GM19035 (cell line): Measurements from ENCODE around the gene MAL.

ENCODE experiments used
- ATAC-seq: cut with Tn5 transposase; IDR thresholded peaks from one replicate; pipeline ENCODE4 v1.9.1; 2021; ENCODE audit not compliant: unreplicated experiment

The MAL gene

GRCh38 chr2:94996305-94997100, 29.0 kb upstream of the MAL start:
- no peak for ATAC-seq

- ATAC-seq = no peak
These were observed 27.3 kb upstream of the MAL start for GRCh38 chr2:94997981-94998930.

DNA sequence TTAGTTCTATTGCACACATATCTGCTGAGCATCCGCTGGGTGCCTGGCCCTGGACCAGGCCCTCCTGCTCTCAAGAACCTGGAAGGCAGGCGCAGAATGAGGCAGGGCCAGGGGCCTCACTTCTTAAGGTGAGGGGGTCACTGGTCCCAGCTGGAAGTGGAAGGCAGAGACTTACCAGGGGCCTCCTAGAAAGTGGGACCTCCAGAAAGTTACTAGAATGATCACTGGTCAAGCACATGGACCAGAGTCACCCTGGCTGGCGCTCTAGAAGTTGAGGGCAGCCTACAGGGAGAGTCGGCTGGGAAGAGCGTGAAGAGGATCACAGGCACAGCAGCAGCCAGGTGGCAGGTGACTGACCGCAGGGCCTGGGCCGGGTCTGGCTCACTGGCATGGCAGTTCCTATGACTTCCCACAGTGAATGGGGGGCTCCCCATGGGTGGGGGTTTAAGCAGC, 26.1 kb upstream of the MAL start:
- ATAC-seq = no peak

DNA sequence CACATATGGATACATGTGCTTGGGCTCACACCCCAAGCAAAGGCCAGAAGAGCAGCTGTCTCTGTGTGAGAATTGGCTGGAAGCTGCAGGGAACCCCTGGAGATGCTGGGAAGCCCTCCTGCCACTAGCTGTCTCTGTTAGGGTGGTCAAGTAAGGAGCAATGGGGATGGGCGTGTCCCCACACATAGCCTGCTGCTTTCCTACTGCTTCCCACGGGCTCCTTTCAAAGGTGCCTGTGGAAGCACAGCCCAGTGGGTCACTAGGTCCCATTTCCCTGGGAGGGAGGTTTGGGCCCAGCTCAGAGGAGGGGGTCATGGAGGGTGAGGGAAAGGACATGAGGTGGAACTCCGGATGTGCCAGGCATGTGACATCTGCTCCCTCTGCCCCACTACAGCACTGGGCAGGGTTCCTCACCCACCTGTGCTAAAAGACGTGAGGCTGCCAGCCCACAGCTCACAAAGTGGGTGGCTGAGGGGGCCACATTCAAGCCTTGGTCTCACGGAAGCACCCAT, 24.4 kb upstream of the MAL start:
- ATAC-seq = no peak

DNA sequence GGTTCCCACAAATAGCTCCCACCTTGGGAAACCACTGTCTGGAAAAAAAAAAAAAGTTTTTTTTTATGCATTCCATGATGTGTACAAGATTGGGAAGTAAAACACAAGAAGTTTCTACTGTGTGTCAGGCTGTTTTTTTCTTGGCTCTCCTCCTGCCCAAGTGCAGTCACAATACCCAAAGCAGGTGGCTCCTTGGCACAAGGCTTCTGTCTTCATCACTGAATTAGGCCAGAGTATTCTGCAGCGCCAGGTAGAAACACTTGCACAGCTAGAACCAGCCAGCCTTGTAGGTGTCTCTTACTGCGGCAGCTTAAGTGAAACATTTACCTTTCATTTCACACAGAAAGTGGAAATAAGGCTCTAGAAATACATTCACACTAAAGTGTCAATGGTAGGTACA, 23.8 kb upstream of the MAL start:
- ATAC-seq = no peak

DNA sequence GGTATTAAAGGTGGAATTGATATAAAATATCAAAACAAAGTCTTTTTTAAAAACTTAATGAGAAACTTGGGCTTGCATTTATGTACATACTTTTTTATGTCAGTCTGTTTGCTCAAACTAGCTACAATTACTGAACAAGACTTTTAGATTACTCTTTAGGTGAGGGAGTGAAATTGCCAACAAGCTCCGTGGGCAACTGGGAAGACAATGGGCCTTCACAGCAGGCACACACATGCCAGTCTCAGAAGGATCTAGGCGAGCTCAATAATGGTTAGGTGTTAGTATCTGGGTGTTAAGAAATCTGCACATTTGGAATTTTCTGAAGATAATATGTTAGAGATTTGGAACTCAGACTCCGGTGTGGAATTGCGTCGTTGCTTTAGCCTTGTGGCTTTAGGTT, 23.0 kb upstream of the MAL start:
- ATAC-seq = no peak

GRCh38 chr2:95004287-95004686, 21.2 kb upstream of the MAL start:
- ATAC-seq = no peak

DNA sequence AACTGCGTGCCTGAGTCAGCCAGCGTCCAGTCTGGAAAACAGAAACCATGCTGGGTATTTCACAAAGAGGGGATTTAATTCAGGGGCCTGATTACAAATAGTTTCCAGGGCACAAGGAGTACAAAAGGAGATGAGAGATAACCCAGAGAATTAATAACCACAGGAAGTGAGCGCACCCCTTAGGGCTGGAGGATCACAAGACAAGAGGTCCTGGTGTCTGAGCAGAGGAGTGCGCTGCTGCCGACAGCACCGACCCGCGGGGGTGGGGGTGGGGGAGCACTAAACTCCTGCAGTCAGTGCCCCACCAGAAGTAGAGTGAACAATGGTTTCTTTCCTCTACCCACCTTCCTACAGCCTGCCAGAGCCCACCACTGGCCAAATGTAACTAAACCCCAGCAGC, 20.8 kb upstream of the MAL start:
- no peak for ATAC-seq

- ATAC-seq = no peak
These were observed 19.8 kb upstream of the MAL start for GRCh38 chr2:95005726-95006125.

GRCh38 chr2:95006588-95006987, 18.9 kb upstream of the MAL start:
- ATAC-seq = no peak

DNA sequence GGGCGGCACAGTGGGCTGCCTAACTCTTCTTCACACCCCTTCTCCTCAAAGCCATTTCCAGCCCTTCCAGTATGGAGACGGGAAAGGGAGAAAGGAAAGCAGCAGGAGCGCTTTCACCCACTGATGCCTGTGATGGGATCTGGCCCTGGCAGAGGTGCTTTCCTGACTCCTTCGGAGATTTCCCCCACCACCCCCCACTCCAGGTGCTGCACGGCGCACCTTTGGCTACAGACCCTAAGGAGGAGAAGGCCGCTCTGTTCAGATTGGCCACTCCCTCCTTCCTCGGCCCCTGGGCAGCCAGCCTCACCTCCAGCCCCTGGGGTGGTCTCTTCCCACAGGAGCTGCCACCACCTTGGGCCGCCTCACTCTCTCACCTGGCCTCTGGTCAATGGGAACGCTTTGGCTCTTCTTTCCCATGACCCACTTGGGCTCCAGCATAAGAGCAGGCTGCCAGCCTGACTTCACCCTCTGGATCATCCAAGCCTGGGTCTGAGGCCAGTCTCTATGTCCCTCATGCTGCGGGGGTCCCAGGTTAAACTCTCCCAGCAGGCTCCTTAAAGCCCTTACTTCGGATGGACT, 18.4 kb upstream of the MAL start:
- ATAC-seq = no peak

DNA sequence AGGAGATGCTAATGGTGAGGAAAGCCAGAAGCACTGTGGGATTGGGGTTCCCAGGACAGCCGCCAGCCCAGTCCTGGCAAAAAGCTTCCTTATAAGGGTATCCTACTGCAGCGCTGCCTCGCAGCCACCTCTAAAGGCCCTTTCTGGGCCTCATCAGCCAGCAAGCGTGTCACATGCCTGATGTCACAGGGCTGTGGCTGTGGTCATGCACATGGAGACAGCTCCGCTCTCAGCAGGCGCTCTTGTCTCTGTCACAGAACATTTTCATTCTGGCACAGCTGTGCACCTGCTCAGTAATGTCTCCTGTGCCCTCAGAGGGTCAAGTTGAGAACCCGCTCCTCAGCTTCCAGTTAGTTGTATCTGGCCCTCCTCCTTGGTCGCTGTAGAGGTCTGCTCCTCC, 17.7 kb upstream of the MAL start:
- ATAC-seq = no peak

DNA sequence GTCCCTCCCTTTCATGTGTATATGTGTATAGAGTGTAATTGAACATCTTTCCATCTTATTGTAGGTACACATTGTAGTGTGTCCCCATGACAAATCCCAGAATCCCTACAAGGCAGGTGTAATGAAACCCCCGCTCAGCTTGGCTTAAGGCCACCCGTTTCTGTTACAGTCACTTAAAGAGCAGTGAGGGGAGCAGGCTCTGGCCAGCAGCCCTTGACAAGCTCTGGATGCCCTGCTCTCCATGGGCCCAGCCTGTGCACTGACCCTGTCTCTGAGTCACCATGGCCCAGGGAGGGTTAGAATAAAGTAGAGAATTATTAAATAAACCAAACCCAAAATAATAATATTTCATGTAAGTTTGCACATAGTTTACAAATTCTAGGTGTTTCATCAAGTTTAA, 17.2 kb upstream of the MAL start:
- no peak for ATAC-seq

- no peak for ATAC-seq
These were observed 16.5 kb upstream of the MAL start for GRCh38 chr2:95008996-95009395.

DNA sequence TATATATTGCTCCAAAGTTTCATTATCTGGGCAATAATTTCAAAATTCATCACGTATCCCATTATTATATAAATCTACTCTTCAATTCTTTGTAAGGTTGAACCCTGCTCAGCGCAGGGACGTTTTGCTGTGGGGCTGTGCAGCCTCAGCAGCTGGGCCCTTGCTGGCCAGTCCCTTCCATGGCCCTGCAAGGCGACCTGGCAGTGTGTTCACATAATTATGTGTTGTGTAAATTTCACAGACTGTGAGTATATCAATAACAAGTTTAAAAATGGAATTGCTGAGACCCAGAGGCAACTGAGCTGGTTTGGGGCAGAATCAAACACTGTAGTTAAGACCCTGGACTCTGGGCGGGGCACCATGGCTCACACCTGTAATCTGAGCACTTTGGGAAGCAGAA, 16.1 kb upstream of the MAL start:
- no peak for ATAC-seq

DNA sequence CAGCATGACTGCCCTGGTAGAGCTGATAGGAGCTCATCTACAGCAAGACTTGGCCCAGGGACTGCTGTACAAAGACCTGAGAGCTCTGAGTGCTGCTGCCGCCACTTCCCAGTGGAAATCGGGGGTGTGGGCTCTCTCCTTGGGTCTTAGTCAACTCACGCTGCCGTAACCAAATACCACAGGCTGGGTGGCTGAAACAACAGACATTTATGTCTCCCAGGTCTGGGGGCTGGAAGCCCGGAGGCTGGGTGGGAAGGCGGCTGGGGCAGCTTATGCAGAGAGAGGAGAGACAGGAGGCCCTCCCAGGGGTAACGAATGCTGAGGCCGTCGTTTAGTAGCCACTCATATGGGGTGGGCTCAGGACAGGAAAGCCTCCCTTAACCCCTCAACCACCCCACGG, 15.4 kb upstream of the MAL start:
- ATAC-seq = no peak

GRCh38 chr2:95010718-95011117, 14.8 kb upstream of the MAL start:
- ATAC-seq = no peak

DNA sequence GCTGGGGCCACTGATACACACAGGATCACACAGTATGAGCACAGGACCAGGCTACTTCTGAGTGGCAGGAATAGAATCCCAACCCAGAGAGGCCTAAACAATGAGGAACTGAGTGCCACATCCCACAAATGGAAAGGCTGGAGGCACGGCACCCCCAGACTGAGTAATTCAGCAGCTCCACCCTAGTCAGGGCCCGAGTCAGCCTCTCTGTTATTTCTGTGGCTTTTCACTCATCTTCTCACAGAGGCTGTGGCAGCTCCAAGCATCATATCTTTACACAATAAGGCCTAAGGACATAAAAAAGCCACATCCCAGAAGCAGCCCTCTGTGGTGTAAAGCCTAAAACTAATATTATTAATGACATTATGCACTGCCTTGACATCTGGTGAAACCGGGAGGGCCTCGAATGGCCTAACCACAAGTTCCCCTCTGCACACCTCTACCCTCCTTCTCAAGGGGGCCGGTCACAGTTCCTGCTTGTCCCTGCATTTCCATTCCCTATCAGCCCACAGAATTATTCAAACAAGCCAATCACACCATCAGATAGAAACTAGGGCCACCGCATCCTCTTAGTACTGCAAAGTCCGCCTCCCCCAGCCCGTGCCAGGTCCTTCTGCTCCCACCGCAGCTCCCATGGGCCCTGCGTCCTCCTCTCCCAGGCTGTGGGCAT, 12.5 kb upstream of the MAL start:
- ATAC-seq = peak; percentile 68

DNA sequence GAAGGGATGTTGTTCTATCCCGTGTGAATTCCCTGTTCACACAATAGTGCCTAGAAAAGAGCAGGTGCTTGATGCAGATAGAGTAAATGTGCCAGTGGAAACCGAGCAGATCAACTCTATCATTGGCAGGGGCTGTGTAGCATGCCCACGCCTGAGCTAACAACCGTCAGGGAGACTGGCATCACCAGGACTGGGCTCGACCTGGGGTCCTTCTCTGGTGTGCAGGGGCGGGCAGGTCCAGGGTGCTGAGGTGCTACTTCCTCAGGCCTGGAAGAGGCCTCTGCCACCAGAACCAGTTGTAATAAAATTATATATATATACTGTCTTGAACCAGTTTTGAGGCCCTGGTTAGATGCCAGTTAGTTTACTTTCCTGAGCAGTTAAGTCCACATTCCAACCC, 11.8 kb upstream of the MAL start:
- ATAC-seq = no peak

GRCh38 chr2:95014126-95014708, 11.3 kb upstream of the MAL start:
- ATAC-seq = no peak
